Measurements from ENCODE around the gene DAD1. TPM values are rescaled to one million over a fixed set of nuclear protein-coding genes. Genes with fewer than 3 reads are reported as not detected.

DAD1 gene
- total RNA-seq, 1 donor from 2014 or later = 185 TPM

GRCh38 chr14:22552001-22552826, 36.8 kb downstream of the DAD1 start:
- Histone ChIP-seq H3K9ac (no peak overlapping the region), H3F3A (ENCODE audit: low read depth) (no peaks in the 10 kb centered on the region), H3K79me2 (ENCODE audit: low read depth) (no peaks in the 10 kb centered on the region), H2AFZ (replicated peaks) (no peak overlapping the region), H3K4me2 (no peak overlapping the region), H3K27ac (no peak overlapping the region), H3K9me3 (ENCODE audit: low read depth) (no peaks in the 10 kb centered on the region), H3K36me3 (no peaks in the 10 kb centered on the region), H3K4me3 (no peak overlapping the region), H3K4me1 (peaks cover 7% of the 10 kb centered on the region), H3K27me3 (peaks cover 10% of the 10 kb centered on the region), H4K20me1 (ENCODE audit: low read depth) (no peaks in the 10 kb centered on the region)
- Mint-ChIP-seq H3K36me3 (no peaks in the 10 kb centered on the region), H3K27me3 (ENCODE audit: insufficient read depth, low read depth) (peaks cover 6% of the 10 kb centered on the region), H3K4me3 (no peak overlapping the region), H3K9me3 (no peaks in the 10 kb centered on the region), H3K4me1 (peaks cover 39% of the 10 kb centered on the region), H3K27ac (peak overlapping the region; percentile 2)
- no peak for DNase-seq (ENCODE audit: low spot score)
- no peak for TF ChIP-seq EZH2 (IDR thresholded peaks at IDR 0.05)
- no peak for TF ChIP-seq EZH2phosphoT487 (IDR thresholded peaks at IDR 0.05)
- no peak for TF ChIP-seq CTCF (IDR thresholded peaks at IDR 0.05)

GRCh38 chr14:22551605-22551997, 37.4 kb downstream of the DAD1 start:
- Histone ChIP-seq H3K4me3 (no peak overlapping the region), H3K36me3 (no peaks in the 10 kb centered on the region), H3K4me2 (no peak overlapping the region), H3F3A (ENCODE audit: low read depth) (no peaks in the 10 kb centered on the region), H3K9ac (no peak overlapping the region), H3K4me1 (peaks cover 13% of the 10 kb centered on the region), H3K79me2 (ENCODE audit: low read depth) (no peaks in the 10 kb centered on the region), H3K27me3 (peaks cover 10% of the 10 kb centered on the region), H2AFZ (replicated peaks) (no peak overlapping the region), H3K9me3 (ENCODE audit: low read depth) (no peaks in the 10 kb centered on the region), H3K27ac (no peak overlapping the region), H4K20me1 (ENCODE audit: low read depth) (no peaks in the 10 kb centered on the region)
- Mint-ChIP-seq H3K4me1 (peaks cover 38% of the 10 kb centered on the region), H3K4me3 (no peak overlapping the region), H3K27me3 (ENCODE audit: insufficient read depth, low read depth) (peaks cover 6% of the 10 kb centered on the region), H3K36me3 (no peaks in the 10 kb centered on the region), H3K27ac (peak overlapping the region; percentile 2), H3K9me3 (no peaks in the 10 kb centered on the region)
- TF ChIP-seq EZH2phosphoT487 (IDR thresholded peaks at IDR 0.05) (no peak), CTCF (IDR thresholded peaks at IDR 0.05) (no peak), EZH2 (IDR thresholded peaks at IDR 0.05) (no peak)
- DNase-seq (ENCODE audit: low spot score) = no peak

- H3K4me1 ChIP-seq = peaks cover 20% of the 10 kb centered on the region
- no peaks in the 10 kb centered on the region for H3K36me3 ChIP-seq
- H3F3A ChIP-seq (ENCODE audit: low read depth) = peaks cover 2% of the 10 kb centered on the region
- H3K9me3 ChIP-seq (ENCODE audit: low read depth) = no peaks in the 10 kb centered on the region
- Mint-ChIP-seq H3K4me1 (peaks cover 38% of the 10 kb centered on the region), H3K36me3 (no peaks in the 10 kb centered on the region), H3K27ac (peak overlapping the region; percentile 72), H3K27me3 (ENCODE audit: insufficient read depth, low read depth) (peaks cover 6% of the 10 kb centered on the region), H3K9me3 (no peaks in the 10 kb centered on the region), H3K4me3 (no peak overlapping the region)
- no peak for TF ChIP-seq EZH2phosphoT487 (IDR thresholded peaks at IDR 0.05)
- TF ChIP-seq CTCF (IDR thresholded peaks at IDR 0.05) = no peak
- TF ChIP-seq EZH2 (IDR thresholded peaks at IDR 0.05) = no peak
- H3K9ac ChIP-seq = no peak overlapping the region
- H2AFZ ChIP-seq (replicated peaks) = peak overlapping the region; percentile 81
- DNase-seq (ENCODE audit: low spot score) = no peak
- peaks cover 19% of the 10 kb centered on the region for H3K27me3 ChIP-seq
- H4K20me1 ChIP-seq (ENCODE audit: low read depth) = no peaks in the 10 kb centered on the region
- H3K4me2 ChIP-seq = no peak overlapping the region
- no peaks in the 10 kb centered on the region for H3K79me2 ChIP-seq (ENCODE audit: low read depth)
- H3K4me3 ChIP-seq = no peak overlapping the region
- H3K27ac ChIP-seq = no peak overlapping the region
Observed at GRCh38 chr14:22549981-22550673, 38.9 kb downstream of the DAD1 start.

Measured in neural progenitor cell (in vitro differentiated cells).